HepG2 (cell line): ENCODE data around the gene DDX17. TPM values are rescaled to one million over a fixed set of nuclear protein-coding genes. Genes with fewer than 3 reads are reported as not detected.
A peak's percentile ranks its signal among the peaks of the same experiment; 100 is the strongest.

ENCODE experiments used
- CEBPG ChIP-seq: IDR thresholded peaks from 2 replicates; pipeline ENCODE4 v1.6.1; 2016
- CENPX ChIP-seq: sonication (generic); formaldehyde crosslinking; IDR thresholded peaks from 2 replicates; pipeline ENCODE4 v1.9.0; 2021; ENCODE audit warnings: mild to moderate bottlenecking, missing genetic modification reagents, moderate library complexity
- GATA4 ChIP-seq: sonication (generic); IDR thresholded peaks from 2 replicates; pipeline ENCODE4 v1.6.1; 2016; ENCODE audit warnings: antibody characterized with exemption, low read depth, borderline replicate concordance
- KDM5B ChIP-seq: sonication (generic); formaldehyde crosslinking; IDR thresholded peaks from 2 replicates; pipeline ENCODE4 v1.4.0; 2020; ENCODE audit warnings: missing genetic modification reagents, mild to moderate bottlenecking, borderline replicate concordance
- MBD4 ChIP-seq: IDR thresholded peaks from 2 replicates; pipeline ENCODE4 v1.6.1; 2012; ENCODE audit warnings: low read length, inconsistent platforms, borderline replicate concordance
- MEIS1 ChIP-seq: sonication (generic); formaldehyde crosslinking; IDR thresholded peaks from 2 replicates; pipeline ENCODE4 v1.9.0; 2021; ENCODE audit warnings: mild to moderate bottlenecking, missing genetic modification reagents, moderate library complexity, borderline replicate concordance
- NFIC ChIP-seq: IDR thresholded peaks from 2 replicates; pipeline ENCODE4 v1.6.1; 2012; ENCODE audit warnings: mild to moderate bottlenecking, low read length, inconsistent platforms
- SP1 ChIP-seq, 2 experiments: fragments of 450-650 bp in 1 of 2; sonication (generic) in 1 of 2; formaldehyde crosslinking in 1 of 2; IDR thresholded peaks; 2 replicates each; pipeline versions ENCODE4 v1.4.0 to v1.6.1; 2016 to 2020; ENCODE audit warnings: missing genetic modification reagents in 1 of 2
- TMF1 ChIP-seq: sonication (generic); formaldehyde crosslinking; IDR thresholded peaks from 2 replicates; pipeline ENCODE4 v1.8.1; 2022; ENCODE audit warnings: low read depth, missing genetic modification reagents
- ZBTB42 ChIP-seq: sonication (generic); formaldehyde crosslinking; IDR thresholded peaks from 2 replicates; pipeline ENCODE4 v1.5.0; 2020; ENCODE audit warnings: mild to moderate bottlenecking, missing genetic modification reagents
- ZFP37 ChIP-seq: sonication (generic); formaldehyde crosslinking; IDR thresholded peaks from 2 replicates; pipeline ENCODE4 v1.4.0; 2020; ENCODE audit warnings: missing genetic modification reagents, borderline replicate concordance
- ZFP62 ChIP-seq: sonication (generic); formaldehyde crosslinking; IDR thresholded peaks from 2 replicates; pipeline ENCODE4 v1.4.0; 2020; ENCODE audit warnings: missing genetic modification reagents
- ZNF121 ChIP-seq: sonication (generic); formaldehyde crosslinking; IDR thresholded peaks from 2 replicates; pipeline ENCODE4 v1.5.0; 2020; ENCODE audit warnings: mild to moderate bottlenecking, missing genetic modification reagents
- ZNF124 ChIP-seq: sonication (generic); formaldehyde crosslinking; IDR thresholded peaks from 2 replicates; pipeline ENCODE4 v1.4.0; 2020; ENCODE audit warnings: missing genetic modification reagents
- ZNF224 ChIP-seq: sonication (generic); formaldehyde crosslinking; IDR thresholded peaks from 2 replicates; pipeline ENCODE4 v1.5.0; 2020; ENCODE audit warnings: mild to moderate bottlenecking, missing genetic modification reagents
- ZNF431 ChIP-seq: sonication (generic); formaldehyde crosslinking; IDR thresholded peaks from 2 replicates; pipeline ENCODE4 v1.9.0; 2022; ENCODE audit warnings: missing genetic modification reagents, low read depth, mild to moderate bottlenecking, borderline replicate concordance
- ZNF468 ChIP-seq: sonication (generic); formaldehyde crosslinking; IDR thresholded peaks from 2 replicates; pipeline ENCODE4 v1.8.0; 2022; ENCODE audit warnings: mild to moderate bottlenecking, moderate library complexity, missing genetic modification reagents
- ZNF556 ChIP-seq: sonication (generic); formaldehyde crosslinking; IDR thresholded peaks from 2 replicates; pipeline ENCODE4 v1.4.0; 2020; ENCODE audit warnings: mild to moderate bottlenecking, missing genetic modification reagents, borderline replicate concordance
- ZNF598 ChIP-seq: sonication (generic); formaldehyde crosslinking; IDR thresholded peaks from 2 replicates; pipeline ENCODE4 v1.5.1; 2020; ENCODE audit warnings: mild to moderate bottlenecking, missing genetic modification reagents, borderline replicate concordance
- ZNF709 ChIP-seq: sonication (generic); formaldehyde crosslinking; IDR thresholded peaks from 2 replicates; pipeline ENCODE4 v1.5.0; 2020; ENCODE audit warnings: mild to moderate bottlenecking, missing genetic modification reagents
- ZNF720 ChIP-seq: sonication (generic); formaldehyde crosslinking; IDR thresholded peaks from 2 replicates; pipeline ENCODE4 v1.4.0; 2020; ENCODE audit warnings: missing genetic modification reagents
- ZNF724P ChIP-seq: sonication (generic); formaldehyde crosslinking; IDR thresholded peaks from 2 replicates; pipeline ENCODE4 v1.8.0; 2022; ENCODE audit warnings: missing genetic modification reagents, borderline replicate concordance
- ZSCAN31 ChIP-seq: sonication (generic); formaldehyde crosslinking; IDR thresholded peaks from 2 replicates; pipeline ENCODE4 v1.5.0; 2020; ENCODE audit warnings: low read depth, mild to moderate bottlenecking, missing genetic modification reagents
- polyA plus RNA-seq, 8 experiments: library from polyadenylated mRNA; depleted of rRNA in 3 of 8; stranded (reverse) in 7 of 8; unstranded in 1 of 8; fragments of >200 nt; fragmentation: Illumina TruSeq in 4 of 8; extraction: Trizol in 4 of 8; gene quantifications; 2 replicates each; pipeline versions ENCODE4 v1.2.1 to v1.2.3, GENCODE V29; 2011 to 2016; ENCODE audit warnings: low read depth in 4 of 8, missing spikeins in 1 of 8, mixed read lengths in 1 of 8; ENCODE audit not compliant: insufficient read depth in 1 of 8
- total RNA-seq, 5 experiments: library from RNA; depleted of rRNA; stranded (reverse); fragments of >200 nt; fragmentation: Illumina TruSeq; extraction: Trizol; gene quantifications; 2 replicates each; pipeline ENCODE4 v1.2.3, GENCODE V29; 2016; ENCODE audit warnings: low read depth in 1 of 5
- TF ChIP-seq, protein P1 (sequence below): sonication (generic); formaldehyde crosslinking; IDR thresholded peaks from 2 replicates; pipeline ENCODE4 v1.5.1; 2020; ENCODE audit warnings: missing genetic modification reagents, mild to moderate bottlenecking, borderline replicate concordance
- TF ChIP-seq, protein P2 (sequence below): sonication (generic); formaldehyde crosslinking; IDR thresholded peaks from 2 replicates; pipeline ENCODE4 v1.4.0; 2020; ENCODE audit warnings: mild to moderate bottlenecking, missing genetic modification reagents, borderline replicate concordance
- TF ChIP-seq, protein P3 (sequence below): IDR thresholded peaks from 2 replicates; pipeline ENCODE4 v1.6.1; 2016; ENCODE audit warnings: low read depth, borderline replicate concordance

Gene DDX17
- total and polyA plus RNA-seq, 2 of the 13 experiments (the other 11 are each of a cell fraction or from before 2014, with no cell fraction given), result 238 to 344 TPM

DNA sequence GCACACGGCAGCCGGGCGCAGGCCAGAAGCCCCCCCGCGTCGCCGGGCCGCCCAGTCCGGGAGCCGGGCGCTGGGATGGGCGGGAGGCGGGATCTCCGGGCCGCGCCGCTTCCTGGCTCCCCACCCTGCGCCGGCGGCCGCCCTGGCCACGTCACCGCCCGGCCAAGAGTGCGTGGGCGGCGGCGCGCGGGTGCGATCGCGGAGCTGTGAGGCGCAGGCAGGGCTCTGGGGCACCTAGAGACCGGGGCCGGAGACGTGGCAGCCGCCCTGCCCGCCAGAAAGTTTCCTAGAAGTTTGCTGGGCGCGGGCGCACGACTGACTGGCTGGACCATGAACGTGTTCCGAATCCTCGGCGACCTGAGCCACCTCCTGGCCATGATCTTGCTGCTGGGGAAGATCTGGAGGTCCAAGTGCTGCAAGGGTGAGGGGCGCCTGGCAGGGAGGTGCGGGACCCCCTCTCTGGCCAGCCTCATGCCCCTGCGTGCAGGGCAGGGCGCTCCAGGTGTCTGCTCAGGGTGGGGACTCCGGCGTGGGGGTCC lies 38.1 kb downstream of the DDX17 start, which contains the start of gene KDELR3 (continued):
- TF ChIP-seq KDM5B, result peak; percentile 79; the same call in 1 of the 2 replicates
- no peak for TF ChIP-seq ZNF556
- no peak for TF ChIP-seq ZFP37 (CRISPR knock-in tag)
- TF ChIP-seq ZBTB42 (CRISPR knock-in tag), result no peak
- TF ChIP-seq ZNF709 (CRISPR knock-in tag), result no peak
- no peak for TF ChIP-seq ZNF724P (CRISPR knock-in tag)
- TF ChIP-seq, protein P1, sequence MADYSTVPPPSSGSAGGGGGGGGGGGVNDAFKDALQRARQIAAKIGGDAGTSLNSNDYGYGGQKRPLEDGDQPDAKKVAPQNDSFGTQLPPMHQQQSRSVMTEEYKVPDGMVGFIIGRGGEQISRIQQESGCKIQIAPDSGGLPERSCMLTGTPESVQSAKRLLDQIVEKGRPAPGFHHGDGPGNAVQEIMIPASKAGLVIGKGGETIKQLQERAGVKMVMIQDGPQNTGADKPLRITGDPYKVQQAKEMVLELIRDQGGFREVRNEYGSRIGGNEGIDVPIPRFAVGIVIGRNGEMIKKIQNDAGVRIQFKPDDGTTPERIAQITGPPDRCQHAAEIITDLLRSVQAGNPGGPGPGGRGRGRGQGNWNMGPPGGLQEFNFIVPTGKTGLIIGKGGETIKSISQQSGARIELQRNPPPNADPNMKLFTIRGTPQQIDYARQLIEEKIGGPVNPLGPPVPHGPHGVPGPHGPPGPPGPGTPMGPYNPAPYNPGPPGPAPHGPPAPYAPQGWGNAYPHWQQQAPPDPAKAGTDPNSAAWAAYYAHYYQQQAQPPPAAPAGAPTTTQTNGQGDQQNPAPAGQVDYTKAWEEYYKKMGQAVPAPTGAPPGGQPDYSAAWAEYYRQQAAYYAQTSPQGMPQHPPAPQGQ (CRISPR knock-in tag), result no peak
- no peak for TF ChIP-seq ZNF431 (CRISPR knock-in tag)
- TF ChIP-seq GATA4, result no peak
- no peak for TF ChIP-seq ZNF121 (CRISPR knock-in tag)
- no peak for TF ChIP-seq CENPX (CRISPR knock-in tag)
- no peak for TF ChIP-seq ZNF124 (CRISPR knock-in tag)
- TF ChIP-seq, protein P2, sequence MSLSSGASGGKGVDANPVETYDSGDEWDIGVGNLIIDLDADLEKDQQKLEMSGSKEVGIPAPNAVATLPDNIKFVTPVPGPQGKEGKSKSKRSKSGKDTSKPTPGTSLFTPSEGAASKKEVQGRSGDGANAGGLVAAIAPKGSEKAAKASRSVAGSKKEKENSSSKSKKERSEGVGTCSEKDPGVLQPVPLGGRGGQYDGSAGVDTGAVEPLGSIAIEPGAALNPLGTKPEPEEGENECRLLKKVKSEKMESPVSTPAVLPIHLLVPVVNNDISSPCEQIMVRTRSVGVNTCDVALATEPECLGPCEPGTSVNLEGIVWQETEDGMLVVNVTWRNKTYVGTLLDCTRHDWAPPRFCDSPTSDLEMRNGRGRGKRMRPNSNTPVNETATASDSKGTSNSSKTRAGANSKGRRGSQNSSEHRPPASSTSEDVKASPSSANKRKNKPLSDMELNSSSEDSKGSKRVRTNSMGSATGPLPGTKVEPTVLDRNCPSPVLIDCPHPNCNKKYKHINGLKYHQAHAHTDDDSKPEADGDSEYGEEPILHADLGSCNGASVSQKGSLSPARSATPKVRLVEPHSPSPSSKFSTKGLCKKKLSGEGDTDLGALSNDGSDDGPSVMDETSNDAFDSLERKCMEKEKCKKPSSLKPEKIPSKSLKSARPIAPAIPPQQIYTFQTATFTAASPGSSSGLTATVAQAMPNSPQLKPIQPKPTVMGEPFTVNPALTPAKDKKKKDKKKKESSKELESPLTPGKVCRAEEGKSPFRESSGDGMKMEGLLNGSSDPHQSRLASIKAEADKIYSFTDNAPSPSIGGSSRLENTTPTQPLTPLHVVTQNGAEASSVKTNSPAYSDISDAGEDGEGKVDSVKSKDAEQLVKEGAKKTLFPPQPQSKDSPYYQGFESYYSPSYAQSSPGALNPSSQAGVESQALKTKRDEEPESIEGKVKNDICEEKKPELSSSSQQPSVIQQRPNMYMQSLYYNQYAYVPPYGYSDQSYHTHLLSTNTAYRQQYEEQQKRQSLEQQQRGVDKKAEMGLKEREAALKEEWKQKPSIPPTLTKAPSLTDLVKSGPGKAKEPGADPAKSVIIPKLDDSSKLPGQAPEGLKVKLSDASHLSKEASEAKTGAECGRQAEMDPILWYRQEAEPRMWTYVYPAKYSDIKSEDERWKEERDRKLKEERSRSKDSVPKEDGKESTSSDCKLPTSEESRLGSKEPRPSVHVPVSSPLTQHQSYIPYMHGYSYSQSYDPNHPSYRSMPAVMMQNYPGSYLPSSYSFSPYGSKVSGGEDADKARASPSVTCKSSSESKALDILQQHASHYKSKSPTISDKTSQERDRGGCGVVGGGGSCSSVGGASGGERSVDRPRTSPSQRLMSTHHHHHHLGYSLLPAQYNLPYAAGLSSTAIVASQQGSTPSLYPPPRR (CRISPR knock-in tag), result no peak
- no peak for TF ChIP-seq ZNF720 (CRISPR knock-in tag)
- TF ChIP-seq ZFP62 (CRISPR knock-in tag), result no peak
- no peak for TF ChIP-seq CEBPG
- TF ChIP-seq, protein P3, sequence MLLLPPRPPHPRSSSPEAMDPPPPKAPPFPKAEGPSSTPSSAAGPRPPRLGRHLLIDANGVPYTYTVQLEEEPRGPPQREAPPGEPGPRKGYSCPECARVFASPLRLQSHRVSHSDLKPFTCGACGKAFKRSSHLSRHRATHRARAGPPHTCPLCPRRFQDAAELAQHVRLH (CRISPR knock-in tag), result no peak
- no peak for TF ChIP-seq ZSCAN31 (CRISPR knock-in tag)
- TF ChIP-seq ZNF224 (CRISPR knock-in tag), result no peak
- no peak for TF ChIP-seq MEIS1 (CRISPR knock-in tag)
- no peak for TF ChIP-seq ZNF468 (CRISPR knock-in tag)
- no peak for TF ChIP-seq TMF1
- TF ChIP-seq SP1 (IDR thresholded peaks at IDR 0.05), result no peak
- TF ChIP-seq SP1 (CRISPR knock-in tag; IDR thresholded peaks at IDR 0.05), result no peak
- TF ChIP-seq MBD4, result no peak
- TF ChIP-seq NFIC, result no peak
- no peak for TF ChIP-seq ZNF598
